Right atrium auricular region (tissue), 2 donors: Measurements from ENCODE around the gene DHX58. TPM values are rescaled to one million over a fixed set of nuclear protein-coding genes. Genes with fewer than 3 reads are reported as not detected.

Experiments used
- DNase-seq: peaks from one replicate; pipeline ENCODE4 v3.0.0-alpha.2; 2019; ENCODE audit warnings: low spot score
- H3K27ac ChIP-seq, 2 donors: fragments of 200-600 bp; sonication (generic); 1 replicate in 1 of 2; 2 replicates in 1 of 2; pipeline ENCODE4 v1.5.1; 2016 to 2019
- H3K27me3 ChIP-seq, 2 donors: fragments of 200-600 bp; sonication (generic); one replicate each; pipeline versions ENCODE4 v1.5.1 to v1.6.0; 2017 to 2019
- H3K36me3 ChIP-seq: fragments of 200-600 bp; sonication (generic); one replicate; pipeline ENCODE4 v1.5.1; 2016
- H3K4me1 ChIP-seq, 2 donors: fragments of 200-600 bp; sonication (generic); one replicate each; pipeline versions ENCODE4 v1.5.1 to v1.6.0; 2017 to 2019
- H3K4me3 ChIP-seq, 2 donors: fragments of 200-600 bp; sonication (generic); 1 replicate in 1 of 2; 2 replicates in 1 of 2; pipeline ENCODE4 v1.5.1; 2017 to 2019; ENCODE audit warnings: mild to moderate bottlenecking in 1 of 2, moderate library complexity in 1 of 2
- H3K9me3 ChIP-seq, 2 donors: fragments of 200-600 bp; sonication (generic); one replicate each; pipeline ENCODE4 v1.5.1; 2019
- CTCF ChIP-seq, 2 donors: fragments of 200-600 bp; sonication (generic); IDR thresholded peaks; one replicate each; pipeline ENCODE4 v1.5.1; 2019; ENCODE audit warnings: antibody characterized with exemption in 2 of 2
- total RNA-seq, 2 donors: library from RNA; depleted of rRNA; stranded (reverse); fragments of >200 nt; gene quantifications; one replicate each; pipeline ENCODE4 v1.1.0, GENCODE V29; 2016

DHX58 gene
- total RNA-seq, 2 donors from 2014 or later, result 3.5 to 4.3 TPM

DNA sequence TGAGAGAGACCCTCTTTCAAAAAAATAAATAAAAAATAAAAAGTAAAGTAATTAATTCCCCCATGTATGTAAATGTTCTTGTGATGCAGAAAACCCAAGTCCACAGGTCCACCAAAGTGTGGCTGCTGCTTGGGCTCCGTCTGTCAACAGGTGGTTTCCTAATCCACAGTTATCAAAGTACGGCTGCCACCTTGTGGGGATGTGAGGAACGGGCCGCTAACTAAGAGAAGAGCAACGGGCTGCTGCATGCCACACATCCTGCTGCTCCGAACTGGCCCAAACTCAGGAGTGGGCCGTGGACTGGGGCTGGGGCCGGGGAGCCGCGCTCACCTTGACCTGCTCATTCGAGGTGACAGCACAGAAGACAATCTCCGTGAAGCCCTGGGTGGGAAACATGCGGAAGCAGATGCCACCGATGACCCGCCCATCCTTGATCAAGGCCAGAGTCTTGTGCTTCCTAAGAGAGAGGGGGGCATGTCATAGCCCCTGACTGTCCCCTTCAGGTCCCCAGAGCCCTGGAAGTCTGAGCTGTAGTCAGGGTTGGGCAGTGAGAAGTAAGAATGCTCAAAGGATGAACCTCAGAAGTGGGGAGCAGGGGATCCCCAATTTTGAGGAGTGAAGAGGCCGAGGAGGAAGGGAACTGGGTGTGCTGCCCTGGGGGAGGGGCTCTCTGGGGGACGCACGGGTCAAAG, 4.3 kb upstream of the DHX58 start:
- H3K4me3 ChIP-seq, result no peak overlapping the region

DNA sequence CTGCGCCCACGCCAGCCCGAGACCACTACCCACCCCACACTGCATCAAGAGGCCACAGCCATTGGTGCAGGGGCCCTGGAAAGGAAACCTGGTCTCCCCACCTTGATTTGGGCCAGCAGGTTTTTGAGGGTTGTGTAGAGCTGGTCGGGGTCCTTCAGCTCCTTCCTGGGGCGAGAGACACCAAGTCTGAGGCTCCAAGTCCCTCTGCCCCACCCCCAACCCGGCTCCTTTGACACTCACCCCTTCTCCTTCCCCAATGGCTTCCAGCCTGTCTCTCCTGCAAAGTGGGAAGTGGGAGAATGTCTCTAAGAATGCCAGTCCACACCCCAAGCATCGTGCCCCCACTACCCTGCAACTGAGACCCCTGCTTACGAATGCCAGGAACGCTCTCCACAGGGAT, 1.6 kb upstream of the DHX58 start:
- H3K4me1 ChIP-seq, result peaks cover 0 to 22% of the 10 kb centered on the region in 2 donors
- no peaks in the 10 kb centered on the region for H3K27me3 ChIP-seq
- TF ChIP-seq CTCF (IDR thresholded peaks at IDR 0.05), result no peak
- no peak for DNase-seq
- no peak overlapping the region for H3K27ac ChIP-seq
- peaks cover 14% of the 10 kb centered on the region for H3K36me3 ChIP-seq
- H3K9me3 ChIP-seq, result no peaks in the 10 kb centered on the region
- no peak overlapping the region for H3K4me3 ChIP-seq

More for the DNA sequence above, 4.3 kb upstream of the DHX58 start:
- Histone ChIP-seq H3K27me3 (no peaks in the 10 kb centered on the region), H3K36me3 (peaks cover 20% of the 10 kb centered on the region), H3K4me1 (peaks cover 0 to 30% of the 10 kb centered on the region in 2 donors), H3K27ac (no peak overlapping the region), H3K9me3 (no peaks in the 10 kb centered on the region)
- DNase-seq, result peak; percentile 90
- TF ChIP-seq CTCF (IDR thresholded peaks at IDR 0.05), result peak; percentile 72 to 86

DNA sequence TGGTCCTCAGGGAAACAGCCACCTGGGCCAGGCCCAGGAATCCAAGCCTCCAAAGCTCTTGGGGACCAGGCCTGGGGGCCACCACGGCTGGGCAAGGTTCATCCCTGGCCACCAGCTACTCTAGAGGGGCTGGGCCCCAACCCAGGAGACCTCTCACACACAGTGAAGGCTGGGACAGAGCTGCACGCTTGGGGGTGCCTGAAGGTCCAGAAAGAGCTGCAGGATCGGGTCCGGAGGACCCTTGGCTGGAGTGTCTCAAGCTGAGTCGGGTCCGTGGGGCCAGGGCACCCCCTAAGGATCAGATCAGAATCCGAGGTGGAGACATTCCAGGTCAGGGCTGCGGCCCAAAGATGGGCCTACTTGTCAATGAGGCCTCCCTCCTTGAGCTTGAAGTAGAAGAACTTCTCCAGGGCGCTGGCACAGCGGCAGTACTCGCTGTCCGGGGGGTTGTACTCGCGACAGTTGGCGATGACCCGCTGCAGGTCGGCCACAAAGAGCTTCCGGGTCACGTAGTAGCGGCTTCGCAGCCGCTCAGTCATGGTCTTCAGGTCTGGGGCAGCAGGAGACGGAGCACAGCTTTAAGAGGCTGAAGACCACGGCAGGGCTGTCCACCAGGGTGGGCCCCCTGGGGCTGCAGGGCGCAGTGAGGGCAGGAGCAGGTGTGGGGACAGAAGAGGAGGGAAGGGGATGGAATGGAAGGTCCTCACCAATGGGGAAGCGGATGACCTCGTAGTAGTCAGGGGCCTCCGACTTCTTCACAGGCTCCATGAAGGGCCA, 967 bp upstream of the DHX58 start:
- Histone ChIP-seq H3K36me3 (peaks cover 9% of the 10 kb centered on the region), H3K4me3 (no peak overlapping the region), H3K27me3 (no peaks in the 10 kb centered on the region), H3K9me3 (no peaks in the 10 kb centered on the region), H3K4me1 (peaks cover 0 to 22% of the 10 kb centered on the region in 2 donors), H3K27ac (peak overlapping the region; percentile 82 to 84)
- no peak for TF ChIP-seq CTCF (IDR thresholded peaks at IDR 0.05)
- no peak for DNase-seq

DNA sequence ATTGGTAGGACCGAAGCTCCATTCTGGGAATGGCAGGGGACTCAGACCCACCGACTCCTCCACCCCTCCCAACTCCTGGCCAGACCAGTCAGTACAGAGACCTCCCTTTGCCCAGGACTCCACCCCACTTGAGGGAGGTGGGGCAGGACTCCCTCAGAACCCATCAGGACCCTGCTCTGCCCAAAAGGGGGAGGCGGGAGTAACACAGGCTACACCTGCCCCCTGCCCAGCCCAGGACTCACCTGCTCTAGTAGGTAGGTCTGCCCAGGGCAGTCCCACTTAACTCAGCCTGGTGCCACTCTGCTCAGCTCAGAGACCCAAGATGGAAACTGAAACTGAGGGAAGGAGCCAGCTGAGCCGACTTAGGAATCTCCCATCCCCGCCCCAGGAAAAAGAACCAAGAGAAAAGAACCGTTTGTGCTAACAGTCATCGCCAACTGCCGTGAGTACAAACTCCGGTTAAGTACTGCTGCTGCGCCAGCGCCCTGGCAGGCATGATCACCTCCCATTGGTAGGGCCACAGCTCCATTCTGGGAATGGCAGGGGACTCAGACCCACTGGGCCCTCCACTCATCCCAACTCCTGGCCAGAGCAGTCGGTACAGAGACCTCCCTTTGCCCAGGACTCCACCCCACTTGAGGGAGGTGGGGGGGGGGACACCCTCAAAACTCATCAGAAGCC, 503 bp downstream of the DHX58 start:
- peak overlapping the region; percentile 82 to 84 for H3K27ac ChIP-seq
- no peaks in the 10 kb centered on the region for H3K27me3 ChIP-seq
- H3K9me3 ChIP-seq, result no peaks in the 10 kb centered on the region
- no peak for TF ChIP-seq CTCF (IDR thresholded peaks at IDR 0.05)
- peaks cover 0 to 26% of the 10 kb centered on the region in 2 donors for H3K4me1 ChIP-seq
- H3K4me3 ChIP-seq, result peak overlapping the region; percentile 50 to 63
- peaks cover 2% of the 10 kb centered on the region for H3K36me3 ChIP-seq
- DNase-seq, result no peak

DNA sequence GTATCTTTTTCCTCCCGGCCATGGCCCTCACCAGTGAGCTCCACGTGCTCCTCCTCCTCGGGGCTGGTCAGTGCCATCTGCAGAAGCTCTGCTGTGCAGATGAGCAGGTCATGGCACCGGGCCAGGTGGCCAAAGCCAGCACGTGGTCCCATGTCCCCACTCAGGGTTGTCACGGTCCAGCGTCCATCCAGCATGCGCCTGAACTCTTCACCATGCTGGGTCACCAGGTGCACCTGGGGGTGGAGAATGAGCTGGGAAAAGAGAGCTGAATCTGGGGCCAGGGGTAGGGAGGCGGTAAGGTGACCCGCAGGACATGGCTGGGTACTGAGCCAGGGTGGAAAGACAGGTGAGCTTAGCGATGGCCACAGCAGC, 1.3 kb downstream of the DHX58 start:
- H3K27ac ChIP-seq, result peak overlapping the region; percentile 82 to 84
- H3K36me3 ChIP-seq, result no peaks in the 10 kb centered on the region
- no peaks in the 10 kb centered on the region for H3K27me3 ChIP-seq
- no peaks in the 10 kb centered on the region for H3K9me3 ChIP-seq
- H3K4me1 ChIP-seq, result peaks cover 0 to 26% of the 10 kb centered on the region in 2 donors
- no peak for DNase-seq
- H3K4me3 ChIP-seq, result peak overlapping the region in 1 of 2 donors; percentile 63
- TF ChIP-seq CTCF (IDR thresholded peaks at IDR 0.05), result no peak
